Progenitor cell of endocrine pancreas (in vitro differentiated cells): ENCODE results near the gene PGF. TPM values are rescaled to one million over a fixed set of nuclear protein-coding genes. Genes with fewer than 3 reads are reported as not detected.

Experiments used
- DNase-seq: peaks from one replicate; pipeline ENCODE4 v3.0.0; 2021; ENCODE audit warnings: low spot score; ENCODE audit not compliant: unreplicated experiment
- H3K27ac Mint-ChIP-seq: 2 replicates; pipeline ENCODE4 v1.8.0; 2021; ENCODE audit warnings: mild to moderate bottlenecking, moderate library complexity, mixed read lengths
- H3K27me3 Mint-ChIP-seq: 2 replicates; pipeline ENCODE4 v1.8.0; 2021; ENCODE audit warnings: mixed read lengths
- H3K36me3 Mint-ChIP-seq: 2 replicates; pipeline ENCODE4 v1.8.0; 2022; ENCODE audit warnings: mixed read lengths; ENCODE audit not compliant: insufficient read depth
- H3K4me1 Mint-ChIP-seq: 2 replicates; pipeline ENCODE4 v1.8.0; 2021; ENCODE audit warnings: low read depth, mixed read lengths
- H3K4me3 Mint-ChIP-seq: 2 replicates; pipeline ENCODE4 v1.8.0; 2021; ENCODE audit warnings: low read depth, mild to moderate bottlenecking, moderate library complexity, mixed read lengths
- H3K9me3 Mint-ChIP-seq: 2 replicates; pipeline ENCODE4 v1.8.0; 2021; ENCODE audit warnings: low read depth, mixed read lengths
- CTCF ChIP-seq: fragments of 200-600 bp; sonication (generic); IDR thresholded peaks from one replicate; pipeline ENCODE4 v1.5.0; 2021; ENCODE audit warnings: antibody characterized with exemption, mild to moderate bottlenecking; ENCODE audit not compliant: unreplicated experiment
- total RNA-seq: library from RNA; stranded (reverse); gene quantifications from 2 replicates; pipeline ENCODE4 v1.2.1, GENCODE V29; 2021

PGF gene
- total RNA-seq, 1 donor from 2014 or later = 3.5 TPM

- DNase-seq = no peak
- Mint-ChIP-seq H3K27ac (no peak overlapping the region), H3K9me3 (no peaks in the 10 kb centered on the region), H3K4me1 (peaks cover 3% of the 10 kb centered on the region), H3K4me3 (no peak overlapping the region), H3K36me3 (no peaks in the 10 kb centered on the region), H3K27me3 (peaks cover 44% of the 10 kb centered on the region)
- no peak for TF ChIP-seq CTCF
Observed at GRCh38 chr14:74912801-74913200, 42.6 kb downstream of the PGF start.

GRCh38 chr14:74912111-74912510 is 43.3 kb downstream of the PGF start:
- peaks cover 3% of the 10 kb centered on the region for H3K4me1 Mint-ChIP-seq
- DNase-seq = no peak
- H3K9me3 Mint-ChIP-seq = no peaks in the 10 kb centered on the region
- H3K4me3 Mint-ChIP-seq = no peak overlapping the region
- H3K27me3 Mint-ChIP-seq = peaks cover 37% of the 10 kb centered on the region
- TF ChIP-seq CTCF = no peak
- no peaks in the 10 kb centered on the region for H3K36me3 Mint-ChIP-seq
- H3K27ac Mint-ChIP-seq = no peak overlapping the region

- Mint-ChIP-seq H3K27ac (no peak overlapping the region), H3K9me3 (no peaks in the 10 kb centered on the region), H3K27me3 (peaks cover 33% of the 10 kb centered on the region), H3K4me3 (no peak overlapping the region), H3K36me3 (no peaks in the 10 kb centered on the region), H3K4me1 (peaks cover 3% of the 10 kb centered on the region)
- no peak for TF ChIP-seq CTCF
- no peak for DNase-seq
Observed at GRCh38 chr14:74911704-74912103, 43.7 kb downstream of the PGF start.

- DNase-seq = no peak
- Mint-ChIP-seq H3K9me3 (no peaks in the 10 kb centered on the region), H3K36me3 (no peaks in the 10 kb centered on the region), H3K4me3 (no peak overlapping the region), H3K27me3 (peaks cover 28% of the 10 kb centered on the region), H3K4me1 (peaks cover 3% of the 10 kb centered on the region), H3K27ac (no peak overlapping the region)
- TF ChIP-seq CTCF = no peak
Observed at GRCh38 chr14:74911221-74911620, 44.2 kb downstream of the PGF start.

- no peak for DNase-seq
- H3K27ac Mint-ChIP-seq = no peak overlapping the region
- no peak for TF ChIP-seq CTCF
- peaks cover 3% of the 10 kb centered on the region for H3K4me1 Mint-ChIP-seq
- H3K36me3 Mint-ChIP-seq = no peaks in the 10 kb centered on the region
- H3K9me3 Mint-ChIP-seq = no peaks in the 10 kb centered on the region
- H3K27me3 Mint-ChIP-seq = peaks cover 22% of the 10 kb centered on the region
- H3K4me3 Mint-ChIP-seq = no peak overlapping the region
Observed at GRCh38 chr14:74910556-74910955, 44.8 kb downstream of the PGF start.

GRCh38 chr14:74909911-74910310 is 45.5 kb downstream of the PGF start:
- DNase-seq = no peak
- Mint-ChIP-seq H3K9me3 (no peaks in the 10 kb centered on the region), H3K27me3 (peaks cover 15% of the 10 kb centered on the region), H3K4me3 (no peak overlapping the region), H3K36me3 (no peaks in the 10 kb centered on the region), H3K27ac (no peak overlapping the region), H3K4me1 (peaks cover 3% of the 10 kb centered on the region)
- no peak for TF ChIP-seq CTCF
